HepG2 (cell line): ENCODE data around the gene KCNK18. TPM values are rescaled to one million over a fixed set of nuclear protein-coding genes. Genes with fewer than 3 reads are reported as not detected.

Experiments
- ATAC-seq: fragments of 200-7000 bp; cut with Tn5 transposase; 3 replicates; pipeline ENCODE4 v1.9.1; 2020; ENCODE audit warnings: mild to moderate bottlenecking, moderate library complexity
- BruUV-seq: library from RNA; stranded (reverse); fragments of 400-500 nt; replicated peaks from 2 replicates; lab custom pipeline; 2021; lab: Mats Ljungman, UMichigan
- CTCF ChIA-PET: fragments of 300-600 bp; formaldehyde crosslinking; extraction: SDS; loops from one replicate; lab custom pipeline; 2021; ENCODE audit warnings: low total read pairs, inconsistent platforms, low intra/inter-chr PET ratio; lab: Yijun Ruan, JAX
- POLR2A ChIA-PET: fragments of 350-600 bp; sonication (Branson Sonifier 250); formaldehyde crosslinking; loops from one replicate; lab custom pipeline; 2020; ENCODE audit warnings: antibody characterized with exemption, inconsistent platforms; lab: Yijun Ruan, JAX
- DNase-seq: peaks from one replicate; pipeline ENCODE4 v3.0.0-alpha.2; 2015; ENCODE audit warnings: low spot score
- FAIRE-seq: peaks from 3 replicates; lab custom pipeline; 2011; peaks lifted over from hg19 to GRCh38; lab: Jason Lieb, UNC
- H2AFZ ChIP-seq: one replicate; pipeline ENCODE4 v1.6.1; 2011; ENCODE audit warnings: low read length, inconsistent platforms
- H3K27ac ChIP-seq: fragments of 300-600 bp; 3 replicates; pipeline ENCODE4 v1.8.0; 2011; ENCODE audit warnings: mixed run types, mild to moderate bottlenecking, mixed read lengths, low read length, inconsistent platforms; ENCODE audit not compliant: insufficient read depth; ENCODE audit errors: extremely low read length
- H3K27me3 ChIP-seq, 2 experiments: fragments of 200-600 bp in 1 of 2; 2 replicates in 1 of 2; 3 replicates in 1 of 2; pipeline versions ENCODE4 v1.6.0 to v1.8.0; 2011; ENCODE audit warnings: low read length in 2 of 2, mild to moderate bottlenecking in 2 of 2, moderate library complexity in 2 of 2, inconsistent platforms in 1 of 2; ENCODE audit not compliant: insufficient read depth in 2 of 2, control insufficient read depth in 1 of 2
- H3K36me3 ChIP-seq, 2 experiments: fragments of 200-600 bp in 1 of 2; replicated peaks in 1 of 2; 2 replicates in 1 of 2; 3 replicates in 1 of 2; pipeline versions ENCODE4 v1.5.1 to v1.8.0; 2011; ENCODE audit warnings: low read length in 2 of 2, inconsistent platforms in 1 of 2; ENCODE audit not compliant: insufficient read depth in 2 of 2, control insufficient read depth in 1 of 2
- H3K4me1 ChIP-seq: 2 replicates; pipeline ENCODE4 v1.5.1; 2012; ENCODE audit warnings: low read length, inconsistent platforms; ENCODE audit not compliant: insufficient read depth
- H3K4me2 ChIP-seq: 2 replicates; pipeline ENCODE4 v1.6.0; 2011; ENCODE audit warnings: low read depth, low read length, inconsistent platforms
- H3K4me3 ChIP-seq, 3 experiments: fragments of 200-600 bp in 1 of 3; sonication (generic), shearing (Covaris generic) in 1 of 3; replicated peaks in 1 of 3; 2 replicates each; pipeline ENCODE4 v1.5.1; 2011 to 2016; ENCODE audit warnings: low read length in 3 of 3, inconsistent platforms in 2 of 3, low read depth in 2 of 3, mild to moderate bottlenecking in 2 of 3, control low read depth in 1 of 3, mixed read lengths in 1 of 3; ENCODE audit not compliant: insufficient read depth in 1 of 3
- H3K79me2 ChIP-seq: one replicate; pipeline ENCODE4 v1.6.1; 2011; ENCODE audit warnings: low read length, inconsistent platforms; ENCODE audit not compliant: insufficient read depth
- H3K9ac ChIP-seq: 2 replicates; pipeline ENCODE4 v1.6.0; 2011; ENCODE audit warnings: mild to moderate bottlenecking, low read depth, low read length, inconsistent platforms; ENCODE audit not compliant: insufficient read depth
- H3K9me3 ChIP-seq: 2 replicates; pipeline ENCODE4 v1.5.1; 2012; ENCODE audit warnings: mild to moderate bottlenecking, low read length
- H4K20me1 ChIP-seq: 2 replicates; pipeline ENCODE4 v1.6.0; 2011; ENCODE audit warnings: inconsistent platforms, mild to moderate bottlenecking, low read length, moderate library complexity; ENCODE audit not compliant: insufficient read depth
- ATAD3A ChIP-seq: sonication (generic); formaldehyde crosslinking; IDR thresholded peaks from 2 replicates; pipeline ENCODE4 v1.4.0; 2020; ENCODE audit warnings: missing genetic modification reagents
- CCDC6 ChIP-seq: sonication (generic); formaldehyde crosslinking; IDR thresholded peaks from 2 replicates; pipeline ENCODE4 v1.8.1; 2022; ENCODE audit warnings: mild to moderate bottlenecking, missing genetic modification reagents, moderate library complexity
- CENPT ChIP-seq: sonication (generic); formaldehyde crosslinking; IDR thresholded peaks from 2 replicates; pipeline ENCODE4 v1.8.0; 2022; ENCODE audit warnings: low read depth, mild to moderate bottlenecking, moderate library complexity, missing genetic modification reagents
- KDM6A ChIP-seq: IDR thresholded peaks from 2 replicates; pipeline ENCODE4 v1.6.1; 2016; ENCODE audit warnings: low read depth
- NR3C1 ChIP-seq: sonication (generic); formaldehyde crosslinking; IDR thresholded peaks from 2 replicates; pipeline ENCODE4 v1.4.0; 2020; ENCODE audit warnings: missing genetic modification reagents
- RELA ChIP-seq: sonication (generic); formaldehyde crosslinking; IDR thresholded peaks from 2 replicates; pipeline ENCODE4 v1.4.0; 2020; ENCODE audit warnings: missing genetic modification reagents
- SNRNP70 ChIP-seq: fragments of 200-400 bp; formaldehyde crosslinking; IDR thresholded peaks from 2 replicates; pipeline ENCODE4 v1.6.1; 2017; ENCODE audit warnings: mild to moderate bottlenecking, low read depth, low read length, moderate library complexity
- SSRP1 ChIP-seq: IDR thresholded peaks from 2 replicates; pipeline ENCODE4 v1.6.1; 2016; ENCODE audit warnings: control low read depth
- TAF15 ChIP-seq: fragments of 200-400 bp; formaldehyde crosslinking; IDR thresholded peaks from one replicate; pipeline ENCODE4 v1.6.1; 2018; ENCODE audit warnings: mild to moderate bottlenecking, low read depth, low read length; ENCODE audit not compliant: poor library complexity, severe bottlenecking
- ZFP36L2 ChIP-seq: sonication (generic); formaldehyde crosslinking; IDR thresholded peaks from 2 replicates; pipeline ENCODE4 v1.4.0; 2020; ENCODE audit warnings: missing genetic modification reagents
- ZNF296 ChIP-seq: sonication (generic); formaldehyde crosslinking; conservative IDR thresholded peaks from 2 replicates; pipeline ENCODE4 v1.5.0; 2020; ENCODE audit warnings: mild to moderate bottlenecking, missing genetic modification reagents
- ZNF431 ChIP-seq: sonication (generic); formaldehyde crosslinking; IDR thresholded peaks from 2 replicates; pipeline ENCODE4 v1.9.0; 2022; ENCODE audit warnings: missing genetic modification reagents, low read depth, mild to moderate bottlenecking, borderline replicate concordance
- ZSCAN12 ChIP-seq: sonication (generic); formaldehyde crosslinking; IDR thresholded peaks from 2 replicates; pipeline ENCODE4 v1.9.0; 2021; ENCODE audit warnings: mild to moderate bottlenecking, missing genetic modification reagents
- WGBS: methylation state at CpG from one replicate; pipeline ENCODE4 v1.1.6; 2017; ENCODE audit warnings: low lambda C conversion rate; 5-methylcytosine and 5-hydroxymethylcytosine counted together
- in situ Hi-C: cut with HindIII; loops from 2 replicates; pipeline ENCODE4 v1.10.0; 2017; ENCODE audit warnings: low pct_unique_long_range_greater_than_20kb; ENCODE audit not compliant: extremely low pct_ligation_motif_present
- intact Hi-C: fragments of 100-400 bp; cut with micrococcal nuclease; formaldehyde crosslinking; loops from one replicate; pipeline ENCODE4 v1.10.0; 2022; ENCODE audit not compliant: unreplicated experiment
- polyA plus RNA-seq, 8 experiments: library from polyadenylated mRNA; depleted of rRNA in 3 of 8; stranded (reverse) in 7 of 8; unstranded in 1 of 8; fragments of >200 nt; fragmentation: Illumina TruSeq in 4 of 8; extraction: Trizol in 4 of 8; gene quantifications; 2 replicates each; pipeline versions ENCODE4 v1.2.1 to v1.2.3, GENCODE V29; 2011 to 2016; ENCODE audit warnings: low read depth in 4 of 8, missing spikeins in 1 of 8, mixed read lengths in 1 of 8; ENCODE audit not compliant: insufficient read depth in 1 of 8
- total RNA-seq, 5 experiments: library from RNA; depleted of rRNA; stranded (reverse); fragments of >200 nt; fragmentation: Illumina TruSeq; extraction: Trizol; gene quantifications; 2 replicates each; pipeline ENCODE4 v1.2.3, GENCODE V29; 2016; ENCODE audit warnings: low read depth in 1 of 5
- TF ChIP-seq, protein P1 (sequence below): sonication (generic); formaldehyde crosslinking; IDR thresholded peaks from 2 replicates; pipeline ENCODE4 v1.9.0; 2021; ENCODE audit warnings: missing genetic modification reagents, borderline replicate concordance
- TF ChIP-seq, protein P2 (sequence below): IDR thresholded peaks from 2 replicates; pipeline ENCODE4 v1.6.1; 2016; ENCODE audit warnings: mild to moderate bottlenecking, missing biosample characterization, missing genetic modification reagents

The KCNK18 gene
- total and polyA plus RNA-seq, 2 of the 13 experiments (the other 11 are each of a cell fraction or from before 2014, with no cell fraction given), result not detected

DNA sequence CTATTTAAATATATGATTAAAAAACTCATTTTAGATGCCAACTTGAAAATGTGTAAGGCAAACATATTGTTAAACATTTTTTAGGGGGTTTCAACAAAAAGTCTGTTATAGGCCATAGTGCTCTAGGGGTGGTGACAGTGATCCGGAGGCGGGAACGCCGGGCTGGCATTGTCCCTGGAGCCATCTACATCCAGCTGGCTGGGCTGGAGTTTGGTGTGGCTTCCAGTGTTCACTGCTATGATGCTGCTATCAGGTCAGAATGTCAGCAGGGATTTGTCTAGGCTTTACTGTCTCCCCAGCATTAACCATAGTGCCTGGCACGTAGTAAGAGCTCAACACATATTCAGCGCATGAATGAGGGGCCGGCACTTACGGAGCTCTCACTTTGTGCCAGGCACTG, 41.8 kb downstream of the KCNK18 start:
- no TSS peak for BruUV-seq

More for the DNA sequence above, 41.8 kb downstream of the KCNK18 start:
- H2AFZ ChIP-seq, result no peak overlapping the region
- ChIA-PET POLR2A (no interaction called here), CTCF (no interaction called here)
- intact Hi-C loops (no loop called here), in situ Hi-C loops (no loop called here)
- no peaks in the 10 kb centered on the region for H4K20me1 ChIP-seq
- DNase-seq, result no peak
- H3K4me1 ChIP-seq, result 0 out of 2 replicates have a peak, but pooled peaks cover 7% of the 10 kb centered on the region
- H3K27ac ChIP-seq, result no peak overlapping the region
- H3K27me3 ChIP-seq, result peaks cover 6 to 68% of the 10 kb centered on the region in 2 experiments; a peak in 4 of 5 replicates
- TF ChIP-seq RELA, result no peak
- TF ChIP-seq, protein P1, sequence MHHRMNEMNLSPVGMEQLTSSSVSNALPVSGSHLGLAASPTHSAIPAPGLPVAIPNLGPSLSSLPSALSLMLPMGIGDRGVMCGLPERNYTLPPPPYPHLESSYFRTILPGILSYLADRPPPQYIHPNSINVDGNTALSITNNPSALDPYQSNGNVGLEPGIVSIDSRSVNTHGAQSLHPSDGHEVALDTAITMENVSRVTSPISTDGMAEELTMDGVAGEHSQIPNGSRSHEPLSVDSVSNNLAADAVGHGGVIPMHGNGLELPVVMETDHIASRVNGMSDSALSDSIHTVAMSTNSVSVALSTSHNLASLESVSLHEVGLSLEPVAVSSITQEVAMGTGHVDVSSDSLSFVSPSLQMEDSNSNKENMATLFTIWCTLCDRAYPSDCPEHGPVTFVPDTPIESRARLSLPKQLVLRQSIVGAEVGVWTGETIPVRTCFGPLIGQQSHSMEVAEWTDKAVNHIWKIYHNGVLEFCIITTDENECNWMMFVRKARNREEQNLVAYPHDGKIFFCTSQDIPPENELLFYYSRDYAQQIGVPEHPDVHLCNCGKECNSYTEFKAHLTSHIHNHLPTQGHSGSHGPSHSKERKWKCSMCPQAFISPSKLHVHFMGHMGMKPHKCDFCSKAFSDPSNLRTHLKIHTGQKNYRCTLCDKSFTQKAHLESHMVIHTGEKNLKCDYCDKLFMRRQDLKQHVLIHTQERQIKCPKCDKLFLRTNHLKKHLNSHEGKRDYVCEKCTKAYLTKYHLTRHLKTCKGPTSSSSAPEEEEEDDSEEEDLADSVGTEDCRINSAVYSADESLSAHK (CRISPR knock-in tag), result no peak
- TF ChIP-seq, protein P2, sequence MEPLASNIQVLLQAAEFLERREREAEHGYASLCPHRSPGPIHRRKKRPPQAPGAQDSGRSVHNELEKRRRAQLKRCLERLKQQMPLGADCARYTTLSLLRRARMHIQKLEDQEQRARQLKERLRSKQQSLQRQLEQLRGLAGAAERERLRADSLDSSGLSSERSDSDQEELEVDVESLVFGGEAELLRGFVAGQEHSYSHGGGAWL, result no peak
- no peak for TF ChIP-seq SSRP1 (CRISPR knock-in tag)
- TF ChIP-seq ATAD3A (CRISPR knock-in tag), result no peak
- TF ChIP-seq CENPT, result no peak
- no peak for TF ChIP-seq KDM6A (CRISPR knock-in tag)
- no peak for TF ChIP-seq ZFP36L2
- TF ChIP-seq TAF15, result no peak
- no peak for TF ChIP-seq SNRNP70
- TF ChIP-seq ZNF296 (CRISPR knock-in tag), result no peak
- no peak for TF ChIP-seq CCDC6 (CRISPR knock-in tag)
- no peak for TF ChIP-seq ZSCAN12 (CRISPR knock-in tag)
- TF ChIP-seq ZNF431 (CRISPR knock-in tag), result no peak
- no peak for TF ChIP-seq NR3C1 (CRISPR knock-in tag)
- no peak overlapping the region for H3K9ac ChIP-seq
- no peak overlapping the region for H3K4me3 ChIP-seq
- no peak for ATAC-seq
- no peaks in the 10 kb centered on the region for H3K36me3 ChIP-seq
- whole genome bisulfite sequencing, result 56% methylated on average over 8 of the region's 8 CpGs
- H3K9me3 ChIP-seq, result no peaks in the 10 kb centered on the region
- H3K79me2 ChIP-seq, result no peaks in the 10 kb centered on the region
- no peak for FAIRE-seq
- no peak overlapping the region for H3K4me2 ChIP-seq
